ENCODE measurements around the gene PSME2.
A peak's percentile ranks its signal among the peaks of the same experiment; 100 is the strongest.

PSME2 gene

GRCh38 chr14:24094841-24095270 is 51.6 kb downstream of the PSME2 start:
- TF ChIP-seq CTCF (conservative IDR thresholded peaks at IDR 0.05): no peak
- TF ChIP-seq ZFX (IDR thresholded peaks at IDR 0.05): 0 out of 2 replicates have a peak, but pooled peaks have one; percentile 16
- peak overlapping the region; percentile 98 for H3K27ac ChIP-seq

- peak within 1 kb of the TSS; percentile 98 for H3K27ac ChIP-seq
- 0 out of 2 replicates have a peak, but pooled peaks have one; percentile 21 for TF ChIP-seq ZFX (IDR thresholded peaks at IDR 0.05)
- no peak for TF ChIP-seq CTCF (conservative IDR thresholded peaks at IDR 0.05)
Measured at GRCh38 chr14:24093901-24094840, 52.2 kb downstream of the PSME2 start, which contains the start of gene PCK2. TSS of gene PCK2 (plus strand) at chr14:24094311. CDS start at chr14:24094406, 95 bp downstream.
